H9 (cell line): ENCODE data around the gene NAPA. TPM values are rescaled to one million over a fixed set of nuclear protein-coding genes. Genes with fewer than 3 reads are reported as not detected.

Experiments used
- DNase-seq: peaks from one replicate; pipeline ENCODE4 v3.0.0-alpha.2; 2017
- H2AFZ ChIP-seq: one replicate; pipeline ENCODE4 v1.6.1; 2013; ENCODE audit warnings: mild to moderate bottlenecking, low read length, control low read depth, moderate library complexity
- H2AK5ac ChIP-seq: 2 replicates; pipeline ENCODE4 v1.6.1; 2013; ENCODE audit warnings: low read length, control low read depth, mixed read lengths; ENCODE audit not compliant: insufficient read length
- H2BK120ac ChIP-seq: one replicate; pipeline ENCODE4 v1.6.1; 2013; ENCODE audit warnings: low read depth, mild to moderate bottlenecking, low read length, control low read depth, inconsistent platforms; ENCODE audit not compliant: poor library complexity, severe bottlenecking
- H2BK12ac ChIP-seq: 2 replicates; pipeline ENCODE4 v1.6.1; 2013; ENCODE audit warnings: low read length, control low read depth, mixed read lengths, low read depth; ENCODE audit not compliant: insufficient read length
- H2BK15ac ChIP-seq: 2 replicates; pipeline ENCODE4 v1.6.1; 2013; ENCODE audit warnings: low read depth, low read length, control low read depth
- H2BK20ac ChIP-seq: one replicate; pipeline ENCODE4 v1.6.1; 2013; ENCODE audit warnings: low read depth, mild to moderate bottlenecking, low read length, control low read depth, inconsistent platforms; ENCODE audit not compliant: poor library complexity, severe bottlenecking
- H2BK5ac ChIP-seq: 2 replicates; pipeline ENCODE4 v1.6.1; 2013; ENCODE audit warnings: low read length, control low read depth, mixed read lengths; ENCODE audit not compliant: insufficient read length
- H3K14ac ChIP-seq: 2 replicates; pipeline ENCODE4 v1.6.1; 2013; ENCODE audit warnings: low read length, control low read depth; ENCODE audit not compliant: insufficient read depth
- H3K18ac ChIP-seq: 2 replicates; pipeline ENCODE4 v1.6.1; 2013; ENCODE audit warnings: low read depth, mild to moderate bottlenecking, mixed read lengths, low read length, control low read depth; ENCODE audit not compliant: insufficient read length
- H3K23ac ChIP-seq: 2 replicates; pipeline ENCODE4 v1.6.1; 2013; ENCODE audit warnings: low read length, control low read depth, mixed read lengths, low read depth; ENCODE audit not compliant: insufficient read length
- H3K23me2 ChIP-seq: 2 replicates; pipeline ENCODE4 v1.6.1; 2013; ENCODE audit warnings: low read depth, mild to moderate bottlenecking, mixed read lengths, low read length, control low read depth; ENCODE audit not compliant: insufficient read length, poor library complexity, severe bottlenecking
- H3K27ac ChIP-seq: 2 replicates; pipeline ENCODE4 v1.5.1; 2013; ENCODE audit warnings: low read length, control low read depth, mixed read lengths, low read depth; ENCODE audit not compliant: insufficient read length
- H3K27me3 ChIP-seq: 2 replicates; pipeline ENCODE4 v1.6.1; 2013; ENCODE audit warnings: low read length, control low read depth, inconsistent platforms; ENCODE audit not compliant: insufficient read depth
- H3K4ac ChIP-seq: 2 replicates; pipeline ENCODE4 v1.6.1; 2013; ENCODE audit warnings: low read depth, mild to moderate bottlenecking, control low read depth, inconsistent platforms, low read length, moderate library complexity
- H3K4me1 ChIP-seq: 2 replicates; pipeline ENCODE4 v1.6.1; 2013; ENCODE audit warnings: low read length, control low read depth, inconsistent platforms; ENCODE audit not compliant: insufficient read depth
- H3K4me2 ChIP-seq: 2 replicates; pipeline ENCODE4 v1.6.1; 2013; ENCODE audit warnings: low read length, control low read depth, mixed read lengths; ENCODE audit not compliant: insufficient read length, insufficient read depth
- H3K56ac ChIP-seq: 2 replicates; pipeline ENCODE4 v1.6.1; 2013; ENCODE audit warnings: low read depth, mild to moderate bottlenecking, mixed read lengths, low read length, control low read depth; ENCODE audit not compliant: insufficient read length
- H3K79me1 ChIP-seq: 2 replicates; pipeline ENCODE4 v1.6.1; 2013; ENCODE audit warnings: low read depth, mild to moderate bottlenecking, moderate library complexity, low read length, control low read depth, inconsistent platforms; ENCODE audit not compliant: insufficient read depth, poor library complexity, severe bottlenecking
- H3K79me2 ChIP-seq: 2 replicates; pipeline ENCODE4 v1.6.1; 2013; ENCODE audit warnings: low read length, control low read depth, inconsistent platforms; ENCODE audit not compliant: insufficient read depth
- H3K9ac ChIP-seq: 2 replicates; pipeline ENCODE4 v1.6.1; 2013; ENCODE audit warnings: low read length, control low read depth, mixed read lengths; ENCODE audit not compliant: insufficient read length; ENCODE audit errors: extremely low read depth
- H3K9me3 ChIP-seq: one replicate; pipeline ENCODE4 v1.6.1; 2013; ENCODE audit warnings: low read depth, low read length, inconsistent platforms; ENCODE audit not compliant: control insufficient read depth
- H3T11ph ChIP-seq: one replicate; pipeline ENCODE4 v1.6.1; 2013; ENCODE audit warnings: mild to moderate bottlenecking, low read length, control low read depth, inconsistent platforms
- H4K20me1 ChIP-seq: one replicate; pipeline ENCODE4 v1.6.1; 2013; ENCODE audit not compliant: control insufficient read depth, insufficient read length, insufficient read depth
- H4K5ac ChIP-seq: 2 replicates; pipeline ENCODE4 v1.6.1; 2013; ENCODE audit warnings: low read depth, mild to moderate bottlenecking, mixed read lengths, low read length, control low read depth; ENCODE audit not compliant: insufficient read length
- H4K8ac ChIP-seq: replicated peaks from 2 replicates; pipeline ENCODE4 v1.6.1; 2013; ENCODE audit warnings: low read length, control low read depth, mixed read lengths, low read depth; ENCODE audit not compliant: insufficient read length
- H4K91ac ChIP-seq: 2 replicates; pipeline ENCODE4 v1.6.1; 2013; ENCODE audit warnings: low read depth, mild to moderate bottlenecking, moderate library complexity, mixed read lengths, low read length, control low read depth; ENCODE audit not compliant: insufficient read length
- H3K27ac Mint-ChIP-seq, 3 experiments: 2 replicates in 2 of 3; 3 replicates in 1 of 3; pipeline ENCODE4 v1.8.0; 2020 to 2021; ENCODE audit warnings: mixed read lengths in 3 of 3, mild to moderate bottlenecking in 1 of 3, moderate library complexity in 1 of 3
- H3K27me3 Mint-ChIP-seq: 2 replicates; pipeline ENCODE4 v1.8.0; 2021; ENCODE audit warnings: low read depth, mild to moderate bottlenecking, moderate library complexity, mixed read lengths
- H3K36me3 Mint-ChIP-seq, 3 experiments: 2 replicates in 2 of 3; 3 replicates in 1 of 3; pipeline ENCODE4 v1.8.0; 2020 to 2021; ENCODE audit warnings: low read depth in 3 of 3, mixed read lengths in 3 of 3; ENCODE audit not compliant: insufficient read depth in 1 of 3
- H3K4me1 Mint-ChIP-seq, 2 experiments: 2 replicates each; pipeline ENCODE4 v1.8.0; 2020; ENCODE audit warnings: mixed read lengths in 2 of 2
- H3K4me3 Mint-ChIP-seq, 2 experiments: 2 replicates in 1 of 2; 3 replicates in 1 of 2; pipeline ENCODE4 v1.8.0; 2020 to 2021; ENCODE audit warnings: mild to moderate bottlenecking in 2 of 2, mixed read lengths in 2 of 2, moderate library complexity in 1 of 2
- H3K9me3 Mint-ChIP-seq, 2 experiments: 2 replicates in 1 of 2; 3 replicates in 1 of 2; pipeline ENCODE4 v1.8.0; 2020; ENCODE audit warnings: mild to moderate bottlenecking in 2 of 2, mixed read lengths in 2 of 2, moderate library complexity in 1 of 2
- WGBS: extraction: QIAGEN DNeasy Blood & Tissue Kit; methylation state at CpG from one replicate; pipeline ENCODE4 v1.1.7; 2013; ENCODE audit warnings: missing lambda C conversion rate, low lambda C conversion rate, mixed read lengths; ENCODE audit not compliant: insufficient read length; ENCODE audit errors: extremely low coverage; 5-methylcytosine and 5-hydroxymethylcytosine counted together
- total RNA-seq: library from RNA; stranded (reverse); gene quantifications from 2 replicates; pipeline ENCODE4 v1.2.1, GENCODE V29; 2021
- TF ChIP-seq, protein P1 (sequence below): fragments of 200-600 bp; sonication (generic); conservative IDR thresholded peaks from 3 replicates; pipeline ENCODE4 v1.8.0; 2021; ENCODE audit warnings: antibody characterized with exemption, mild to moderate bottlenecking

NAPA gene
- total RNA-seq, 1 experiment from 2014 or later: 62.8 TPM

- no peak overlapping the region for H4K8ac ChIP-seq
- H3K27me3 Mint-ChIP-seq: no peaks in the 10 kb centered on the region
- H3K23me2 ChIP-seq: no peaks in the 10 kb centered on the region
- H2BK12ac ChIP-seq: no peak overlapping the region
- no peak overlapping the region for H4K91ac ChIP-seq
- H3K18ac ChIP-seq: no peak overlapping the region
- H3K23ac ChIP-seq: no peak overlapping the region
- H2BK120ac ChIP-seq: no peak overlapping the region
- no peak overlapping the region for H2BK15ac ChIP-seq
- H3K9me3 Mint-ChIP-seq: no peaks in the 10 kb centered on the region
- no peak overlapping the region for H3K56ac ChIP-seq
- no peak overlapping the region for H2AK5ac ChIP-seq
- TF ChIP-seq, protein P1, sequence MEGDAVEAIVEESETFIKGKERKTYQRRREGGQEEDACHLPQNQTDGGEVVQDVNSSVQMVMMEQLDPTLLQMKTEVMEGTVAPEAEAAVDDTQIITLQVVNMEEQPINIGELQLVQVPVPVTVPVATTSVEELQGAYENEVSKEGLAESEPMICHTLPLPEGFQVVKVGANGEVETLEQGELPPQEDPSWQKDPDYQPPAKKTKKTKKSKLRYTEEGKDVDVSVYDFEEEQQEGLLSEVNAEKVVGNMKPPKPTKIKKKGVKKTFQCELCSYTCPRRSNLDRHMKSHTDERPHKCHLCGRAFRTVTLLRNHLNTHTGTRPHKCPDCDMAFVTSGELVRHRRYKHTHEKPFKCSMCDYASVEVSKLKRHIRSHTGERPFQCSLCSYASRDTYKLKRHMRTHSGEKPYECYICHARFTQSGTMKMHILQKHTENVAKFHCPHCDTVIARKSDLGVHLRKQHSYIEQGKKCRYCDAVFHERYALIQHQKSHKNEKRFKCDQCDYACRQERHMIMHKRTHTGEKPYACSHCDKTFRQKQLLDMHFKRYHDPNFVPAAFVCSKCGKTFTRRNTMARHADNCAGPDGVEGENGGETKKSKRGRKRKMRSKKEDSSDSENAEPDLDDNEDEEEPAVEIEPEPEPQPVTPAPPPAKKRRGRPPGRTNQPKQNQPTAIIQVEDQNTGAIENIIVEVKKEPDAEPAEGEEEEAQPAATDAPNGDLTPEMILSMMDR: no peak
- no peak overlapping the region for H3K4ac ChIP-seq
- no peaks in the 10 kb centered on the region for H3K79me1 ChIP-seq
- H3K27ac ChIP-seq: no peak overlapping the region
- H3K36me3 Mint-ChIP-seq: peaks cover 7 to 23% (median 17%) of the 10 kb centered on the region in 3 experiments; a peak in 6 of 7 replicates
- no peaks in the 10 kb centered on the region for H3K79me2 ChIP-seq
- H3K4me1 ChIP-seq: no peaks in the 10 kb centered on the region
- no peak overlapping the region for H3K14ac ChIP-seq
- H2BK20ac ChIP-seq: no peak overlapping the region
- peaks cover under 1 to 13% of the 10 kb centered on the region in 2 experiments; a peak in 3 of 4 replicates for H3K4me1 Mint-ChIP-seq
- 100% methylated on average over 6 of the region's 7 CpGs for WGBS
- H3K4me3 Mint-ChIP-seq: no peak overlapping the region
- no peak for DNase-seq
- no peak overlapping the region for H2AFZ ChIP-seq
- H3T11ph ChIP-seq: no peak overlapping the region
- H4K20me1 ChIP-seq: no peaks in the 10 kb centered on the region
- H3K27ac Mint-ChIP-seq: no peak overlapping the region
- H3K9ac ChIP-seq: no peak overlapping the region
- no peak overlapping the region for H3K4me2 ChIP-seq
- no peaks in the 10 kb centered on the region for H3K27me3 ChIP-seq
- H3K9me3 ChIP-seq: no peaks in the 10 kb centered on the region
- no peak overlapping the region for H2BK5ac ChIP-seq
- H4K5ac ChIP-seq: no peak overlapping the region
Measured at GRCh38 chr19:47490031-47490430, 24.8 kb downstream of the NAPA start.
